Tongue (tissue), 2 donors: Measurements from ENCODE around the gene CKB. TPM values are rescaled to one million over a fixed set of nuclear protein-coding genes. Genes with fewer than 3 reads are reported as not detected.

Experiments used
- DNase-seq: peaks from one replicate; pipeline ENCODE4 v3.0.0-alpha.2; 2015
- total RNA-seq: library from RNA; depleted of rRNA; stranded (reverse); fragments of >200 nt; gene quantifications from one replicate; pipeline ENCODE4 v1.2.3, GENCODE V29; 2014

The CKB gene
- total RNA-seq, 1 donor from 2014 or later: 105 TPM

GRCh38 chr14:103537175-103537990 is 14.8 kb upstream of the CKB start:
- no peak for DNase-seq

GRCh38 chr14:103536693-103537092 is 14.1 kb upstream of the CKB start:
- DNase-seq: no peak

- no peak for DNase-seq
Measured at GRCh38 chr14:103535891-103536565, 13.4 kb upstream of the CKB start.

- no peak for DNase-seq
Measured at GRCh38 chr14:103535081-103535890, 12.7 kb upstream of the CKB start.

- DNase-seq: no peak
Measured at GRCh38 chr14:103534576-103535061, 12.0 kb upstream of the CKB start.

- no peak for DNase-seq
Measured at GRCh38 chr14:103533999-103534575, 11.5 kb upstream of the CKB start.

- DNase-seq: no peak
Measured at GRCh38 chr14:103533137-103533998, 10.7 kb upstream of the CKB start.

- DNase-seq: no peak
Measured at GRCh38 chr14:103532216-103533136, 9.8 kb upstream of the CKB start.

- DNase-seq: no peak
Measured at GRCh38 chr14:103531421-103532215, 9.0 kb upstream of the CKB start.

GRCh38 chr14:103530831-103531230 is 8.2 kb upstream of the CKB start:
- DNase-seq: no peak

GRCh38 chr14:103530390-103530789 is 7.8 kb upstream of the CKB start:
- peak; percentile 63 for DNase-seq

GRCh38 chr14:103529383-103530365 is 7.0 kb upstream of the CKB start:
- DNase-seq: no peak

- peak; percentile 94 for DNase-seq
Measured at GRCh38 chr14:103528587-103529382, 6.2 kb upstream of the CKB start, which contains the start of gene TRMT61A. TSS of gene TRMT61A (plus strand) at chr14:103529196. CDS start at chr14:103529979, 783 bp downstream.

- no peak for DNase-seq
Measured at GRCh38 chr14:103528146-103528586, 5.5 kb upstream of the CKB start.

GRCh38 chr14:103527408-103528145 is 4.9 kb upstream of the CKB start:
- no peak for DNase-seq

GRCh38 chr14:103526914-103527248 is 4.3 kb upstream of the CKB start:
- DNase-seq: no peak
